ENCODE measurements around the gene UBE2C. TPM values are rescaled to one million over a fixed set of nuclear protein-coding genes. Genes with fewer than 3 reads are reported as not detected.

The UBE2C gene
- total and polyA plus RNA-seq, 2 of the 8 experiments (the other 6 are each of a cell fraction or from before 2014, with no cell fraction given) = 243 to 326 TPM

GRCh38 chr20:45798935-45799642 lies 13.4 kb upstream of the UBE2C start (continued):
- TF ChIP-seq SIN3A (conservative IDR thresholded peaks at IDR 0.05 in 1 of 2, IDR thresholded peaks at IDR 0.05 in 1 of 2; ENCODE audit: low read depth in 1 of 2, low read length in 2 of 2) = peak; percentile 61 to 65; a peak in 1 of 4 replicates
- 0 out of 2 replicates have a peak, but pooled peaks have one; percentile 9 for TF ChIP-seq MAX (IDR thresholded peaks at IDR 0.05)
- TF ChIP-seq GTF2F1 (IDR thresholded peaks at IDR 0.05; ENCODE audit: borderline replicate concordance, low read depth, low read length) = no peak
- TF ChIP-seq BACH1 (IDR thresholded peaks at IDR 0.05; ENCODE audit: low read length) = no peak
- no peak for TF ChIP-seq PHF8 (conservative IDR thresholded peaks at IDR 0.05; ENCODE audit: low read depth, low read length)
- TF ChIP-seq JUN (IDR thresholded peaks at IDR 0.05; ENCODE audit: low read depth, low read length) = no peak
- TF ChIP-seq TBP (IDR thresholded peaks at IDR 0.05; ENCODE audit: low read depth, low read length) = no peak
- no peak for TF ChIP-seq RXRA (IDR thresholded peaks at IDR 0.05; ENCODE audit: insufficient read depth, low read depth, low read length)
- no peak for TF ChIP-seq USF2 (IDR thresholded peaks at IDR 0.05; ENCODE audit: low read length)
- no peak for TF ChIP-seq SAP30 (IDR thresholded peaks at IDR 0.05; ENCODE audit: insufficient read depth, insufficient replicate concordance, low read length)
- 0 out of 2 replicates have a peak, but pooled peaks have one; percentile 10 for TF ChIP-seq TEAD4 (IDR thresholded peaks at IDR 0.05; ENCODE audit: low read depth, low read length)
- TF ChIP-seq POLR2AphosphoS5 (IDR thresholded peaks at IDR 0.05; ENCODE audit: low read depth, low read length) = no peak
- no peak for TF ChIP-seq NANOG (IDR thresholded peaks at IDR 0.05; ENCODE audit: insufficient read depth, low read depth, low read length, poor library complexity, severe bottlenecking)
- TF ChIP-seq E2F6 (IDR thresholded peaks at IDR 0.05) = no peak
- TF ChIP-seq RAD21 (IDR thresholded peaks at IDR 0.05 in 1 of 2, conservative IDR thresholded peaks at IDR 0.05 in 1 of 2; ENCODE audit: low read depth in 2 of 2, low read length in 2 of 2) = peak; percentile 68 to 83

All from H1 (cell line).